Kidney (tissue), 14 donors: Measurements from ENCODE around the gene PDGFRA. TPM values are rescaled to one million over a fixed set of nuclear protein-coding genes. Genes with fewer than 3 reads are reported as not detected.

ENCODE experiments used
- DNase-seq, 5 donors: peaks; one replicate each; pipeline ENCODE4 v3.0.0-alpha.2; 2013 to 2020
- FAIRE-seq: peaks from 2 replicates; lab custom pipeline; 2012; peaks lifted over from hg19 to GRCh38; lab: Jason Lieb, UNC
- H3K27ac ChIP-seq, 2 donors: one replicate each; pipeline ENCODE4 v1.7.0; 2013; ENCODE audit warnings: low read depth in 2 of 2, low read length in 2 of 2, inconsistent platforms in 1 of 2
- H3K27me3 ChIP-seq: one replicate; pipeline ENCODE4 v1.7.1; 2013; ENCODE audit warnings: low read length, inconsistent platforms; ENCODE audit not compliant: control insufficient read depth, insufficient read depth
- H3K36me3 ChIP-seq, 3 donors: one replicate each; pipeline versions ENCODE4 v1.7.0 to v1.7.1; 2013; ENCODE audit warnings: low read length in 3 of 3, control low read depth in 1 of 3, inconsistent platforms in 1 of 3; ENCODE audit not compliant: insufficient read depth in 3 of 3, control insufficient read depth in 2 of 3
- H3K4me1 ChIP-seq, 3 donors: one replicate each; pipeline versions ENCODE4 v1.7.0 to v1.7.1; 2013; ENCODE audit warnings: low read length in 3 of 3, inconsistent platforms in 1 of 3, low read depth in 1 of 3; ENCODE audit not compliant: control insufficient read depth in 2 of 3, insufficient read depth in 2 of 3
- H3K4me3 ChIP-seq, 3 donors: one replicate each; pipeline versions ENCODE4 v1.7.0 to v1.8.1; 2013; ENCODE audit warnings: low read length in 3 of 3, control low read depth in 1 of 3, inconsistent platforms in 1 of 3
- H3K9ac ChIP-seq, 3 donors: one replicate each; pipeline versions ENCODE4 v1.7.0 to v1.7.1; 2013; ENCODE audit warnings: low read length in 3 of 3, control low read depth in 1 of 3, inconsistent platforms in 1 of 3
- H3K9me3 ChIP-seq, 3 donors: one replicate each; pipeline versions ENCODE4 v1.7.0 to v1.7.1; 2013; ENCODE audit warnings: low read length in 3 of 3, control low read depth in 1 of 3, inconsistent platforms in 1 of 3; ENCODE audit not compliant: control insufficient read depth in 2 of 3, insufficient read depth in 1 of 3
- CTCF ChIP-seq: IDR thresholded peaks from 3 replicates; pipeline ENCODE4 v1.5.1; 2012; ENCODE audit warnings: mild to moderate bottlenecking, moderate library complexity, borderline replicate concordance; ENCODE audit not compliant: insufficient read depth; ENCODE audit errors: extremely low read depth
- intact Hi-C: fragments of 100-400 bp; cut with DNase I; formaldehyde crosslinking; loops from one replicate; pipeline ENCODE4 v1.11.1; 2022
- polyA plus RNA-seq: library from polyadenylated mRNA; stranded (reverse); fragments of 350-450 nt; fragmentation: Illumina TruSeq; extraction: RNeasy Lipid Tissue Mini Kit (QIAGEN cat#74804); gene quantifications from one replicate; pipeline ENCODE4 v1.2.3, GENCODE V29; 2014; ENCODE audit warnings: low read depth, low replicate concordance; ENCODE audit not compliant: insufficient read depth
- total RNA-seq: library from RNA; stranded (reverse); fragmentation: NEBNext Ultra II Directional; extraction: Animal tissue kit (Norgen Biotek cat#: 25700); gene quantifications from one replicate; pipeline ENCODE4 v1.2.1, GENCODE V29; 2021
- donor health status: control.
- donor health status: control.
- donor health status: control.
- donor health status: control.
- donor health status: control.
- donor health status: DM: yes; HTN: yes; CAD: no.
- donor health status: Normal renal cell carcinoma (clear cell type).

PDGFRA gene
- total and polyA plus RNA-seq, 2 donors from 2014 or later: 12.3 to 71.0 TPM

GRCh38 chr4:54289316-54289715 lies 60.2 kb downstream of the PDGFRA start:
- FAIRE-seq: no peak
- intact Hi-C loops: no loop called here
- no peak for TF ChIP-seq CTCF
- Histone ChIP-seq H3K9ac (no peak overlapping the region), H3K36me3 (peaks cover 0 to 7% (median 0%) of the 10 kb centered on the region in 3 donors), H3K27ac (no peak overlapping the region), H3K4me1 (no peaks in the 10 kb centered on the region), H3K9me3 (no peaks in the 10 kb centered on the region), H3K4me3 (no peak overlapping the region), H3K27me3 (no peaks in the 10 kb centered on the region)
- no peak for DNase-seq

GRCh38 chr4:54290980-54291379 lies 61.9 kb downstream of the PDGFRA start:
- Histone ChIP-seq H3K4me1 (peaks cover 0 to 3% (median 0%) of the 10 kb centered on the region in 3 donors), H3K9me3 (no peaks in the 10 kb centered on the region), H3K9ac (no peak overlapping the region), H3K36me3 (peaks cover 0 to 7% (median 0%) of the 10 kb centered on the region in 3 donors), H3K4me3 (no peak overlapping the region), H3K27me3 (no peaks in the 10 kb centered on the region), H3K27ac (no peak overlapping the region)
- DNase-seq (no peak), FAIRE-seq (no peak)
- intact Hi-C loops: no loop called here
- TF ChIP-seq CTCF: no peak

DNA sequence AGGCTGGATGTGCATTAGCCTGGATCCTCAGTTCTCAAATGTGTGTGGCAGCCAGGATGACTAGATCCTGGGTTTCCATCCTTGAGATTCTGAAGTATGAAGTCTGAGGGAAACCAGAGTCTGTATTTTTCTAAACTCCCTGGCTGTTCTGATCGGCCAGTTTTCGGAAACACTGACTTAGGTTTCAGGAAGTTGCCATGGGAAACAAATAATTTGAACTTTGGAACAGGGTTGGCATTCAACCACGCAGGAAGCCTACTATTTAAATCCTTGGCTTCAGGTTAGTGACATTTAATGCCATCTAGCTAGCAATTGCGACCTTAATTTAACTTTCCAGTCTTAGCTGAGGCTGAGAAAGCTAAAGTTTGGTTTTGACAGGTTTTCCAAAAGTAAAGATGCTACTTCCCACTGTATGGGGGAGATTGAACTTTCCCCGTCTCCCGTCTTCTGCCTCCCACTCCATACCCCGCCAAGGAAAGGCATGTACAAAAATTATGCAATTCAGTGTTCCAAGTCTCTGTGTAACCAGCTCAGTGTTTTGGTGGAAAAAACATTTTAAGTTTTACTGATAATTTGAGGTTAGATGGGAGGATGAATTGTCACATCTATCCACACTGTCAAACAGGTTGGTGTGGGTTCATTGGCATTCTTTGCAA lies 67.6 kb downstream of the PDGFRA start:
- intact Hi-C loops: no loop called here
- Histone ChIP-seq H3K4me3 (peak overlapping the region in 1 of 3 donors; percentile 14), H3K27me3 (no peaks in the 10 kb centered on the region), H3K36me3 (peaks cover 0 to 3% (median 0%) of the 10 kb centered on the region in 3 donors), H3K27ac (peak overlapping the region; percentile 24 to 26), H3K9me3 (peaks cover 0 to 6% (median 0%) of the 10 kb centered on the region in 3 donors), H3K9ac (no peak overlapping the region), H3K4me1 (peaks cover 0 to 11% (median 4%) of the 10 kb centered on the region in 3 donors)
- TF ChIP-seq CTCF: no peak
- DNase-seq (peak in 3 of 5 donors; percentile 11 to 60 (median 57)), FAIRE-seq (peak; percentile 35)

- intact Hi-C loops: no loop called here
- Histone ChIP-seq H3K4me3 (no peak overlapping the region), H3K36me3 (no peaks in the 10 kb centered on the region), H3K9me3 (no peaks in the 10 kb centered on the region), H3K4me1 (no peaks in the 10 kb centered on the region), H3K27me3 (no peaks in the 10 kb centered on the region), H3K27ac (no peak overlapping the region), H3K9ac (no peak overlapping the region)
- FAIRE-seq: no peak
- no peak for TF ChIP-seq CTCF
- no peak for DNase-seq
These were observed 79.0 kb downstream of the PDGFRA start for GRCh38 chr4:54308110-54308509.
